Choroid plexus epithelial cell (primary cell): ENCODE results near the gene ADAP1.
"Not testable (repeated sequence)": the region's sequence is repeated elsewhere in the genome, so short reads cannot be mapped to it uniquely, and the experiment has no call there.

Experiments
- DNase-seq: peaks from one replicate; pipeline ENCODE4 v3.0.0-alpha.2; 2010; ENCODE audit warnings: low read depth
- H3K4me3 ChIP-seq: 2 replicates; pipeline ENCODE4 v1.5.1; 2011; ENCODE audit warnings: low read depth, mild to moderate bottlenecking, control low read depth, low read length, moderate library complexity
- TF ChIP-seq, protein P1 (sequence below): conservative IDR thresholded peaks from 2 replicates; pipeline ENCODE4 v1.5.1; 2011; ENCODE audit warnings: low read depth, mild to moderate bottlenecking, control low read depth, inconsistent platforms, low read length, moderate library complexity

Gene ADAP1

DNA sequence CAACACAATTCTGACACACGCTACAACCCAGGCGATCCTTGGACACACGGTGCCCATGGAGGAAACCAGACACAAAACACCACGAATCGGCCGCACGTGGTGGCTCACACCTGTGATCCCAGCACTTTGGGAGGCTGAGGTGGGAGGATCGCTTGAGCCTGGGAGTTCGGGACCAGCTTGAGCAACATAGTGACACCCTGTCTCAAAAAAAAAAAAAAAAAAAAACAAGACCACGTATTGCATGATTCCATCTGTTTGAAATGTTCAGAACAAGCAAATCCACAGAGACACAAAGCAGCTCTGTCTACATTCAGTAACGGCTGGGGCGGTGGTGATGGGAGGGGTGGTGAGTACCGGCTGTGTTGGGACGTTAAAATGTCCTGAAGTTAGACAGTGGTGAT is 25.2 kb downstream of the ADAP1 start:
- no peak overlapping the region for H3K4me3 ChIP-seq
- TF ChIP-seq, protein P1, sequence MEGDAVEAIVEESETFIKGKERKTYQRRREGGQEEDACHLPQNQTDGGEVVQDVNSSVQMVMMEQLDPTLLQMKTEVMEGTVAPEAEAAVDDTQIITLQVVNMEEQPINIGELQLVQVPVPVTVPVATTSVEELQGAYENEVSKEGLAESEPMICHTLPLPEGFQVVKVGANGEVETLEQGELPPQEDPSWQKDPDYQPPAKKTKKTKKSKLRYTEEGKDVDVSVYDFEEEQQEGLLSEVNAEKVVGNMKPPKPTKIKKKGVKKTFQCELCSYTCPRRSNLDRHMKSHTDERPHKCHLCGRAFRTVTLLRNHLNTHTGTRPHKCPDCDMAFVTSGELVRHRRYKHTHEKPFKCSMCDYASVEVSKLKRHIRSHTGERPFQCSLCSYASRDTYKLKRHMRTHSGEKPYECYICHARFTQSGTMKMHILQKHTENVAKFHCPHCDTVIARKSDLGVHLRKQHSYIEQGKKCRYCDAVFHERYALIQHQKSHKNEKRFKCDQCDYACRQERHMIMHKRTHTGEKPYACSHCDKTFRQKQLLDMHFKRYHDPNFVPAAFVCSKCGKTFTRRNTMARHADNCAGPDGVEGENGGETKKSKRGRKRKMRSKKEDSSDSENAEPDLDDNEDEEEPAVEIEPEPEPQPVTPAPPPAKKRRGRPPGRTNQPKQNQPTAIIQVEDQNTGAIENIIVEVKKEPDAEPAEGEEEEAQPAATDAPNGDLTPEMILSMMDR, result no peak
- DNase-seq, result no peak

DNA sequence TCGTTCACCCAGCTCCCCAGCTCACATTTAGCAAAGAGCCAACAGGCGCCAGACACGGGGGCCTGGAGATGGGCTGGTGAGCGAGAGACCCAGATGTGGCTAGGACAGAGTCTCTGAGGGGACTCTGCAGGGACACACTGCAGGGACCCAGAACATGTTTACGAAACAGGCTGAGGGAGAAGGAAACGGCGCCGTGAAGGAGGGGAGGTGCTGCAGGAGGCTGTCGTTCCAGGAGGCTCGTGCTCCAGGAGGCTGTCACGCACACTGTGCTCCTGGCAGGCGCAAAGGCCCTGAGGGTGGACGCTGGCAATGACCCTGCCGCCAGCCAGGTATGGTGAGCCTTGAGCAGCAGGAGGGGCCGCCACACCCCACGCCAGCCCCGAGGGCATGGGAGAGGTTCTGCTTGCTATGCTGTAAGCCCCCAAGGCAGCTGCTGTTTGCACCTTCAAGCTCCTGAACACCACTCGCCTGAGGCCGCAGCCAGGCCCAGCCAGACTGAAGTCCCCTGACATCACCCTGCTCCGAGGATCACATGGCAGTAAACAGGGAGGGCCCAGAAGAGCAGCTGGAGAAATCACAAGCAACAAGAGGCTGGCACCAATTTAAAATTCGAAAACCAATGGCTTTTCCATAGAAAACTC is 27.3 kb downstream of the ADAP1 start:
- no peak overlapping the region for H3K4me3 ChIP-seq
- TF ChIP-seq, protein P1, result no peak
- no peak for DNase-seq

DNA sequence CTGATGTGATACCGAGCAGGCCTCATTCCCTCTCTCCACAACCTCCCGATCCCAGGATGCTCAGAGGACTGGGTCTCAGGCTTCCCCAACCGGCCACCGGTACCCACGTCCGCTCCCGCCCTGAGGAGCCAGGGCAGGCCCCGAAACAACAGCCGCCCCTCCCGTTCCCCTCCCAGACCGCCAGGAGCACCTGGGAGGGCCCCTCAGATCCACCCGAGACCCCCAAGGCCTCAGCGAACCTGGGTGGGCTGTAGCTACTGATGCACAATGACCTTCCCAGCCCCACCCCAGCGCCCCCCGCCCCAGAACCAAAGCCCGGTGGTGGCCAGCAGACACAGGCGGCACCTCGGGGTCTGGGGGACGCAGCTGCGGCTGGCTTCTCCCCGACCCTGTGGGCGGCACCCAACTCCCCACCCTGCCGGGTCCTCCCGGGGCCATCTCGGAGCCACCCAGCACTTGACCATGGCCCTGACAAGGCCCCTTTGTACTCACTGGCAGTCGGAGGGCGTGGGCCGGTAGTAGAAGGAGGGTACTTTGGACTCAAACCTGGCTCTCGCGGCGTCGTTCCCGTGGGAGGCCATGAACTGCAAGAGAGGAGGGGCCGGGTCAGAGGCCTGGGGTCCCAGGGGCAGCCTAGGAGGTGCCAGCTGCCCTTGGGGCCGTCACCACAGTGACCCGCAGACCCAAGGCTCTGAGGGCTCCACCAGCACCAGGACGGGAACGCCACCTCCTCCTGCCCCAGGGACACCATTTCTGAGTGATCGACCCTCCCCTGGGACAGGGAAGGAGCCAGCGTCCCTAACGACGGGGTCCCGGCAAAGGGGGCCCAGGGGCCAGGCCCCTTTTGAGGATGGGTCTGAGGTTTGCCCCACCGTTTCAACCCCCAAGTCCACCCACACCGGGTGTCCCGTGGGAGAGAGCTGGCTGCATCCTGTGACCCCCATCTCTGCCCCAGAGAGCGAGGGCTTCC is 28.1 kb downstream of the ADAP1 start:
- H3K4me3 ChIP-seq, result no peak overlapping the region
- DNase-seq, result no peak
- TF ChIP-seq, protein P1, result no peak

DNA sequence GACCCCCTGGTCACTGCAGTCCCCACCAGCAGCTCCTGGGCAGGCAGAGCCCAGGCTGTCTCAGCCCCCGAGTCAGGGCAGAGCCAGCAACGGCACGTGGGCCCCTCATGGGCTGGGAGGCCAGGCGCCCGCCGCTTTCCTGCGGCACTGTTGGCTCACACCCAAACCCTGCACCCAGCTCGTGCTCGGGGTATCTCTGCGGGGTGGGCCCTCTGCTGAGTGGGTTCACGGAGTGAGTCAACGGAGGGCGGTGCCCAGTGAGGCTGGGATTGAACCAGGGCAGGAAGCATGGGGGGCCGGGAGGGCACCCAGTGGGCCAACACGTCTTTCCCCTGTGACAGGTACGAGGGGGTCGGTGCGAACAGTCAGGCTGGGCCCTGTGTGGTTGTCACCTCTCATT is 28.9 kb downstream of the ADAP1 start:
- TF ChIP-seq, protein P1, result no peak
- H3K4me3 ChIP-seq, result no peak overlapping the region
- DNase-seq, result no peak

DNA sequence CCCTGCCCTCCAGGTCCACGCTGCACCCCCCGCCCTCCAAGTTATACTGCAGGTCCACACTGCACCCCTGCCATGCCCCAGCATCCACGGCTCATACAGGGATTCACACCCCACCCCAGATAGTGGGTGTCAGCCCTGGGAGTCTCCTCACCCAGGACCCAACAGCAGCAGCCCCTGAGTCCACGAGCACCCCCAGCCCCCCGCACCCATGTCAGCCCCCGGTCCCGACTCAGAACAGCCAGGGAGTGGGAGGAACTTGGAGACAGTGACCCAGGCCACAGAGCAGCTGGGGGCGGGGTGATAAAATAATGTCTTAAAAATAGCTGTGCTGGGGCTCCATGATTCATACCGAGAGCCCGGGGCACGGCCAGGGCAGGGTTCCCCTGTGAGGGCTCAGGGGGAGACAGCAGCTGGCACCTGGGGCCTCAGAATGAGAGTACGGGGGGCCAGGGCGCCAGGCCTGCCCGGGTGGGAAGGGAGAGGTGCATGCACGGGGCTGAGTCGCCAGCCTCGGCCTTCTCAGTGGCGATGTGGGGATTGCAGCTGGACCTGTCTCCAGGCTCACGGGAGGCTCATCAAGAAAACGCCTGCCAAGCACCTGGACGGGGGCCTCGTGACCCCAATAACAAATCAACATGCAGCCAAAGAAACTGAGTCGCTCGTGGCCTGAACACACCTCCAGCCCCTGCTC is 29.8 kb downstream of the ADAP1 start:
- H3K4me3 ChIP-seq, result no peak overlapping the region
- TF ChIP-seq, protein P1, result no peak
- no peak for DNase-seq

DNA sequence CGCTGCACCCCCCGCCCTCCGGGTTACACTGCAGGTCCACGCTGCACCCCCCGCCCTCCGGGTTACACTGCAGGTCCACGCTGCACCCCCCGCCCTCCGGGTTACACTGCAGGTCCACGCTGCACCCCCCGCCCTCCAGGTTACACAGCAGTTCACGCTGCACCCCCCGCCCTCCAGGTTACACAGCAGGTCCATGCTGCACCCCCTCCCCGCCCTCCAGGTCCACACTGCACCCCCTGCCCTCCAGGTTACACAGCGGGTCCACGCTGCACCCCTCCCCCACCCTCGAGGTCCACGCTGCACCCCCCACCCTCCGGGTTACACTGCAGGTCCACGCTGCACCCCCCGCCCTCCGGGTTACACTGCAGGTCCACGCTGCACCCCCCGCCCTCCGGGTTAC is 30.4 kb downstream of the ADAP1 start:
- H3K4me3 ChIP-seq, result not testable (repeated sequence)

DNA sequence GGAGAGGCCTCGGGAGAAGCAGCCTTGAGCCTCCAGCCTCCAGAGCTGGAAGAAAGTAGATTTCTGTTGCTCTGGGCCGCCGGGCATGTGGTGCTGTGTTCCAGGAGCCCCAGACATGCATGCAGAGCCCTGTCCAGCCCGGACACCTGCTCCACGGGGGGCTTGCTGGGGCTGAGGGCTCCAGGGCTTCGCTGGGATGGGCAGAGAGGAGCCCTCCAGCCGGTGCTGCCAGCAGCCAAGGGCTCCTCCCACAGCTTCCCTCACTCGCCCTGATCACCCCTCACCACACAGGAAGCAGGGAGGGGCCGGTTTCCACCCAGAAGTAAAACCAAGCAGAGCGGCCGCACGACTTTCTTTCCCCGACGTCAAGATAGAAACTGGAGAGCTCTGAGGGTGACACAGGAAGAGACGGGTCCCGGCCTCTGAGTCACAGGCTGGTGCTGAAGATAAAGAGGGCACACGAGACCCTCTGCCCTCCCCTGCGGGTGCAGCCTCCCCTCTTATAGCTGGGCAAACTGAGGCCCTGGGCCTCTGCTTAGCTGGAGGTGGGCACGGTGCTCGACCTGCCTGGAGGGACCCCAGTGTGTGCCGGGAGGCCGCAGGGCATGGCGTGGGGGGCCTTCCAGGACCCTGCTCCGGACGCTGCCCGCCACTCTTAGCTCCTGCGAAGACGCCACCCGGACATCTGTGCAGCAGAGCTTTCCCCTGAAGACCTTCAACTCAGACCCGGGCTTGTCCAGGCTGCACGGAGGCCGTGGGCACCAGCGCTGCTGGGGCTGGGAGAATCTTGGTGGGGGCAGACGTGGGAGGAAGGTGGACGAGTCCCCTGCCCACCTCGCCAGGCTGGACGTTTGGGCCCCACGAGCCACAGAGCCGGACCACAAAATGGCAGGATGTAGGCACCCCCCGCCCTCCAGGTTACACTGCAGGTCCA is 31.1 kb downstream of the ADAP1 start:
- no peak overlapping the region for H3K4me3 ChIP-seq
- TF ChIP-seq, protein P1, result no peak
- DNase-seq, result peak; percentile 34

More for the DNA sequence above, 30.4 kb downstream of the ADAP1 start:
- DNase-seq, result not testable (repeated sequence)
